ENCODE data around the gene SLC38A4. TPM values are rescaled to one million over a fixed set of nuclear protein-coding genes. Genes with fewer than 3 reads are reported as not detected.
"Not testable (repeated sequence)": the region's sequence is repeated elsewhere in the genome, so short reads cannot be mapped to it uniquely, and the experiment has no call there.

The SLC38A4 gene
- total and polyA plus RNA-seq, 2 experiments from 2014 or later: 6.2 to 12.5 TPM

- DNase-seq (ENCODE audit: low spot score) (no peak), ATAC-seq (no peak)
- TF ChIP-seq REST (IDR thresholded peaks at IDR 0.05; ENCODE audit: unreplicated experiment) (no peak), ZNF462 (CRISPR knock-in tag; IDR thresholded peaks at IDR 0.05) (no peak), EZH2 (IDR thresholded peaks at IDR 0.05; ENCODE audit: low read depth, unreplicated experiment) (no peak), CTCF (conservative IDR thresholded peaks at IDR 0.05; ENCODE audit: low read depth in 2 of 2) (no peak)
- no peaks in the 10 kb centered on the region for H3K4me1 Mint-ChIP-seq
- Histone ChIP-seq H3K4me2 (no peak overlapping the region), H3K27ac (ENCODE audit: low read depth) (no peak overlapping the region), H3K4me1 (ENCODE audit: insufficient read depth) (no peaks in the 10 kb centered on the region), H4K20me1 (replicated peaks; ENCODE audit: insufficient read depth) (no peaks in the 10 kb centered on the region), H2AFZ (no peak overlapping the region), H3K9me2 (ENCODE audit: insufficient read depth) (no peaks in the 10 kb centered on the region), H3K4me3 (no peak overlapping the region), H3K36me3 (ENCODE audit: insufficient read depth) (peaks cover 11% of the 10 kb centered on the region), H3K27me3 (ENCODE audit: insufficient read depth) (no peaks in the 10 kb centered on the region), H3K79me2 (replicated peaks; ENCODE audit: insufficient read depth) (no peaks in the 10 kb centered on the region), H3F3A (replicated peaks; ENCODE audit: low read depth) (no peaks in the 10 kb centered on the region)
- peaks cover 80% of the 10 kb centered on the region for H3K9me3 Mint-ChIP-seq
- H3K4me3 Mint-ChIP-seq: no peak overlapping the region
- no peaks in the 10 kb centered on the region for H3K27me3 Mint-ChIP-seq (ENCODE audit: insufficient read depth, low read depth, poor library complexity)
- peaks cover 31% of the 10 kb centered on the region; the same call in 2 of the 3 replicates for H3K36me3 Mint-ChIP-seq (ENCODE audit: low read depth)
- no peak overlapping the region for H3K27ac Mint-ChIP-seq
Measured at GRCh38 chr12:46855760-46856159, 30.0 kb upstream of the SLC38A4 start.

- peaks cover 26% of the 10 kb centered on the region; the same call in 2 of the 3 replicates for H3K36me3 Mint-ChIP-seq (ENCODE audit: low read depth)
Measured at GRCh38 chr12:46854188-46854587, 28.4 kb upstream of the SLC38A4 start.

GRCh38 chr12:46848792-46849191 lies 23.0 kb upstream of the SLC38A4 start:
- not testable (repeated sequence) for H3K4me3 Mint-ChIP-seq; H3K27me3 ChIP-seq (ENCODE audit: insufficient read depth); H3K4me3 ChIP-seq; H3K36me3 ChIP-seq (ENCODE audit: insufficient read depth); H3K4me1 Mint-ChIP-seq; H3F3A ChIP-seq (replicated peaks; ENCODE audit: low read depth); H3K27ac Mint-ChIP-seq; H3K79me2 ChIP-seq (replicated peaks; ENCODE audit: insufficient read depth); H3K36me3 Mint-ChIP-seq (ENCODE audit: low read depth); H3K27ac ChIP-seq (ENCODE audit: low read depth); H3K9me2 ChIP-seq (ENCODE audit: insufficient read depth); H3K4me1 ChIP-seq (ENCODE audit: insufficient read depth); ATAC-seq; DNase-seq (ENCODE audit: low spot score); H3K4me2 ChIP-seq; H4K20me1 ChIP-seq (replicated peaks; ENCODE audit: insufficient read depth); H3K27me3 Mint-ChIP-seq (ENCODE audit: insufficient read depth, low read depth, poor library complexity)
- peaks cover 51% of the 10 kb centered on the region for H3K9me3 Mint-ChIP-seq
- H2AFZ ChIP-seq: 0 out of 2 replicates have a peak overlapping the region, but pooled peaks have one; percentile 80

More at GRCh38 chr12:46854188-46854587, 28.4 kb upstream of the SLC38A4 start:
- not testable (repeated sequence) for H3K4me1 ChIP-seq (ENCODE audit: insufficient read depth); H3K27ac Mint-ChIP-seq; H3F3A ChIP-seq (replicated peaks; ENCODE audit: low read depth); H4K20me1 ChIP-seq (replicated peaks; ENCODE audit: insufficient read depth); H3K27me3 ChIP-seq (ENCODE audit: insufficient read depth); H2AFZ ChIP-seq; H3K4me1 Mint-ChIP-seq; H3K27me3 Mint-ChIP-seq (ENCODE audit: insufficient read depth, low read depth, poor library complexity); H3K9me2 ChIP-seq (ENCODE audit: insufficient read depth); H3K79me2 ChIP-seq (replicated peaks; ENCODE audit: insufficient read depth); H3K4me2 ChIP-seq; H3K4me3 ChIP-seq; H3K4me3 Mint-ChIP-seq; DNase-seq (ENCODE audit: low spot score); H3K27ac ChIP-seq (ENCODE audit: low read depth); H3K36me3 ChIP-seq (ENCODE audit: insufficient read depth); ATAC-seq
- peaks cover 81% of the 10 kb centered on the region for H3K9me3 Mint-ChIP-seq
